ENCODE measurements around the gene ZNF215.
"Not testable (repeated sequence)": the region's sequence is repeated elsewhere in the genome, so short reads cannot be mapped to it uniquely, and the experiment has no call there.

The ZNF215 gene

DNA sequence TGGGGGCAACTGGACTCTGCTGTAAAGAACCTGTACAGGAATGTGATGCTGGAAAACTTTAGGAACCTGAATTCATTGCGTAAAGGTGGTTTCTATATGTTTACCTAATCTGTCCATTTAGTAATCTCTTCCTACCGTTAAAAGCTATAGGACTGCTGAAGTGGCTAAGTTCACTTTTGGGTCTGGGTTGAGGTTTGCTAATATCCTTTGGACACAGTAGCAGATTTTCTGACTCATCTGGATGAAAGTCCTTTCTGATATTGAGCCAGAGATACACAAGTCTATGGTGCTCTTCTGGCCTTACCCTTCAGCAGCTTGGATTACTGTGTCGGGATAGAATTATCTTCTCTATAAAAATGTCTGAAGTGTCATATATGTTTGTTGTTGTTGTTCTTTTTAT lies 16.9 kb downstream of the ZNF215 start:
- no peak for DNase-seq

DNA sequence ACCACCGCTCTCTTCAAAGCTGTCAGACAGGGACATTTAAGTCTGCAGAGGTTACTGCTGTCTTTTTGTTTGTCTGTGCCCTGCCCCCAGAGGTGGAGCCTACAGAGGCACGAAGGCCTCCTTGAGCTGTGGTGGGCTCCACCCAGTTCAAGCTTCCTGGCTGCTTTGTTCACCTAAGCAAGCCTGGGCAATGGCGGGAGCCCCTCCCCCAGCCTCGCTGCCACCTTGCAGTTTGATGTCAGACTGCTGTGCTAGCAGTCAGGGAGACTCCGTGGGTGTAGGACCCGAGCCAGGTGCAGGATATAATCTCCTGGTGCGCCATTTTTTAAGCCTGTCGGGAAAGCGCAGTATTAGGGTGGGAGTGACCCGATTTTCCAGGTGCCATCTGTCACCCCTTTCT lies 28.0 kb downstream of the ZNF215 start:
- DNase-seq: not testable (repeated sequence)

DNA sequence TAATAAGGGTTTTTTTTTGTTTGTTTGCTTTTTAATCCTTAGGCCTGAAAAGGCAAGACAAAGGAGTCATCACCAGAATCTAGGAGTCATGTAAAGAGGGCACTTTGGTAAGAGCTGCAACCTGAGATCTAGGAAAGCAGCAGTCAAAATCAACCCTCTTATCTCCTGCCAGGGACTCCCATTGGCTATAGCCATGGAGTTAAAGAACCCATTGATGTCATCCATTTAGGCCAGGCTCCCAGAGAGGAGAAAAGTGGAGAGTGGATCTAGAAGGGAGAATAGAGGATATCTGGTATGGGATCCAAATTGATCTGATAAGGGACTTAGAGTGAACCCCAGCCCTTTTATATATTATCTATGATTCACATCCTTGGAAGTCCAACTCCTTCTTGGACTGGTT lies 35.9 kb downstream of the ZNF215 start:
- no peak for DNase-seq

DNA sequence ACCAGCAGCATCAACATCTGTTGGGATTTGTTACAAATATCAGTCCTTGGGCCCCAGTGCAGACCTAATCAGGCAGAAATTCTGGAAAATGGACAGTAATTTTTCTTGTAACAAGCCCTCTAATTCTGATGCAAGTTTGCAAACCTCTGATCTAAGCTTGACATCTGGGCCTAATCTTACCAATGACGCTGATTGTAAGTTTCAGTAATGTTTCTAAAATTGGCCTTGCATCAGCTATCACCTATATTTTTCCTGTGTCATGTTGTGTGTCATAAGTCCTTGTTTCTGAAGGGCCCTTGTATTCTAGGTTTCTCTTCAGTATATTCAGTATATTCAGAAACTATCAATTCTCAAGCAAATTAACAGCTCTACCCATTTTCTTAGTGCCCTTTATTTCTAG lies 36.4 kb downstream of the ZNF215 start:
- DNase-seq: no peak

DNA sequence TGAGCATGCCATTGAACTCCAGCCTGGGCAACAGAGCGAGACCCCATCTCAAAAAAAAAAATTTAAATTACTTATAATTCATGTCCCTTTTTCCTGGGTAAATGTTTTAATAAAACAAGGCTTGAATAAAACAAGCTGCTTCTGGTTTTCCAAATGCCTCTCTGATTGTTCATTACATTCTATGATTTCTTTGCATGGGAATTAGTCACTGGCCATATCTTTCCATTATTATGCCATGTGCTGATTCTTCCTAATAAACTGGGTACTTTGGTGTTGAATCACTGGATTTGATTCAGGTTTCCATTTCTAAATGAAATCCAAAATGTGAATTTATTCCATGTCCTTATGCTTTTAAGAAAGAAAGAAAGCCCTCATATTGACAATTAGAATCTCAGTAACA lies 42.6 kb downstream of the ZNF215 start:
- no peak for DNase-seq

DNA sequence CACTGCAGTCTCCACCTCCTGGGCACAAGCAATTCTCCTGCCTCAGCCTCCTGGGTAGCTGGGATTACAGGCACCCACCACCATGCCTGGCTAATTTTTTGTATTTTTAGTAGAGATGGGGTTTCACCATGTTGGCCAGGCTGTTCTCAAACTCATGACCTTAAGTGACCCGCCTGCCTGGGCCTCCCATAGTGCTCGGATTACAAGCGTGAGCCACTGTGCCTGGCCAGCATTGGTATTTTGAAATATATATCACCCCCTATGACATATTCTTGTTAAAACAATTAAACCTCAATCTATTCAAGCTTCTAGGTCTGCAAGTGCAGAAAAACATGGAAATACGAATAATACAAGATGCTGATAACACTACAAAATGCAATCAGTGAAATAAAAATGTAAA lies 43.6 kb downstream of the ZNF215 start:
- not testable (repeated sequence) for DNase-seq

DNA sequence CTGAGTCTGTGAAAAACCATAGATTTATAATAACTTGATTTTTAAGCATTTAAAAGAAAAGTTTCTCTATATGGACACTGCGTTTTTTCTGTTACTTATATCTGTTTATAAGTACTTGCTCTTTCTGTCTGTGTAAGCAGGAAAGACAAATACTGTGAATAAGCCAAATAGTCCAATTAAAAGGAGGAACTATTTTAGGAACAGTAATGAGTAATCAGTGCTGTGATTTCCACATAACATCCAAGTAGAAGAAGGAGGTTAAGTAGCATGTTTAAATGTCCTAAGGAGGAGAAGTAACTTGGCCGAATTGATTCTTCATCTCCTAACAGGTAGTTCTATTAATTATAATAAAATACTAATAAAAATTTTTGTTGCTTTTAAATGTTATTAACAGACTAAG lies 53.1 kb downstream of the ZNF215 start:
- DNase-seq: no peak

DNA sequence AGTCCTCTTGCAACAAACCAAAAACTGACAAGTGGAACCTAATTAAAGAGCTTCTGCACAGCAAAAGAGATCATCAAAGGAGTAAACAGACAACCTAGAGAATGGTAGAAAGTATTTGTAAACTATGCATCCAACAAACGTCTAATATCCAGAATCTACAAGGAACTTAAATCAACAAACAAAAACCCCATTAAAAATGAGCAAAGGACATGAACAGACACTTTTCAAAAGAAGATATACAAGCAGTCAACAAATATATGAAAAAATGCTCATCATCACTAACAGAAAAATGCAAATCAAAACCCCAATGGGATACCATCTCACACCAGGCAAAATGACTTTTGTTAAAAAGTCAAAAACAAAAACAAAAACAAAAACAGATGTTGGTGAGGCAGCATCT lies 60.3 kb downstream of the ZNF215 start:
- no peak for DNase-seq

DNA sequence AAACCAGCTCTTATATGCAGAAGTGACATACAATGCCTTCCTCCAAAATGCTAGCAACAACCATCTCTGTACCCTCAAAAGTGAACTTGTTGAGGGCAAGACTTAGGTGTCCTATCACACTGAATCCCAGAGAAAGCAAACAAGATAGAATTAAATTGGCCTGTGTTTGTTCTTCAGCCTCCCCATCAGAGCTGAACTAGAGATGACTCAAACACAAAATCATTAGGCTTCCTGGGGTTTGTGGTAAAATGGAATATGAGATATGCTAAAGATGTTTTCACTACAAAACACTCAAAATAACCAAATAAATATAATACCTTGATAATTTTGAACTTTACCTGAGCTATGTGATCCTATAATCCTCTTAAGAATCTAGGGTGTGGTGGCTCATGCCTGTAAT lies 62.3 kb downstream of the ZNF215 start:
- no peak for DNase-seq

DNA sequence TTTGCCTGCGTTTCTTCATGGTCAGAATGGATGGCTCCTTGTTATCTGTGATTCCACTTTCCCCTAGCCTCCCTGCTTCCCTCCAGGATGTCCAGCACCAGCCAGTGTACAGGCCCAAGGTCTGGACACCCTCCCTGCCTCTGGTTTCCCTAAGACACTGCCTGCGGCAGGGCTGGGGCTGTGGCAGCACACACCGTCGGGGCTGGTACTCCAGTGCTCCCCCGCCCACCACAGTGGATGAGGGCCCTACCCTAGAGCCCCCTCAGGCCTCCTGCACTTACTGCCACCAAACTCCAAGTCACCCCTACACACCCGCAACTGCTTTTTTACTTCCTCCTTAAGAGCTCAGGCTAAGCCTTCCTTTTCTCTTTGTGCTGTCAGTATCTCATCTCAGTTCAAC lies 65.0 kb downstream of the ZNF215 start:
- no peak for DNase-seq

DNA sequence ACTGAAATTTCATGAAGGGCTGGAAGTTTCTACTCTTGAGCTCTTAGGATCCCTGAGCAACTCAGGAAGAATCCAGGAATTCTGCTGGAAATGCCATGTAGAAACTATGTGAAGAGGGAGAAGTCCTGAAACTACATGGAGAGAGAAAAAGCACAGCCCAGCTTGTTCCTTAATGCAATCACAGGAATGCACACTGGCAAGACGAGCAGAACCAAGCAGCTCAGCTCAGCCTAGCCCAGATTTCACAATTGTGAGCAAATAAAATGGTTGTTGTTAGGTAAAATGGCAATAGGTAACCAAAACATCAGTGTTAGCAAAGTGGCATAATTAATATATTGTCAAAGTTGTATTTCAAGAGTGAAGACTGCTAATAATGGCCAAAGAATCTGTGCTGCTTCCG lies 65.8 kb downstream of the ZNF215 start:
- no peak for DNase-seq

DNA sequence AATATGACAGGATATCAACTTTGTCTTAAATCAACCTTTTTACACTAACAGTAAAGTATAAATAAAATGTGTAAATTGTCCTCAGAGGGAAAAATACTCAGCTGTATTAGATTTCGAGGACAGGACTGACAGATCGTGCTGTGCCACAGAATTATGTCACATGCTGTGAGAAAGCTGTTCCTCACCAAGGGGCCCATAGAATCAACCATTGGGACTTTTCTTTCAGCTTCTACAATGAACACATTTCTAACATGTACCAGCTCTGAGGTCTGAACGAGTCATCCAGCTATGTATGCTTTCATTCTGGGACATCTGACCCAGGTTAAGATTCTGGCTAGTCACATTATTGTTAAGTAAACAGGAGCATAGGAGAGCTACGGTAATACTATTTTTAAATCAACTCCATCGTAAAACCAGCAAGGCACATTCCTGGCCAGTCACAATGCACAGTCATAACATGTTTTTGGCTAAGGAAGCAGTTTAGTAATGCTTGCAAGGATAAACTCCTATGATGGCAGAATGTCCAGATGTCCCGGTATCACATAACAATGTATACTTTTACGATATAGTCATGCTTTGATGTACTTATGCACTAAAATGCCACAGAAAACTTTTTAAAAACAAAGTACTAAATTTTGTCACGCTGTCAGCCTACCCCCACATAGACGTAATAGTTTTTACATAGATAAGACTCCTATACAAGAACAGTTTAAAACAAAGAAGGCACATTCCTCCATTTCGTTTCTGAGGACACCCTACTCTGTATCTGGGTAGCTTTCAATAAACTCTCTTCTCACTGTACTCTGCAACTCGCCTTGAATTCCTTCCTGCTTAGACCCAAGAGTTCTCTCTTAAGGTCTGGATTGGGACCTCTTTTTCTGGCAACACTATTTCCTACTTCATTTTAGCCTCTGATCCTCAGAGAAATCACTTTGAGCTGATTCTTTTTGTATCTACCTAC lies 66.5 kb downstream of the ZNF215 start:
- no peak for DNase-seq

DNA sequence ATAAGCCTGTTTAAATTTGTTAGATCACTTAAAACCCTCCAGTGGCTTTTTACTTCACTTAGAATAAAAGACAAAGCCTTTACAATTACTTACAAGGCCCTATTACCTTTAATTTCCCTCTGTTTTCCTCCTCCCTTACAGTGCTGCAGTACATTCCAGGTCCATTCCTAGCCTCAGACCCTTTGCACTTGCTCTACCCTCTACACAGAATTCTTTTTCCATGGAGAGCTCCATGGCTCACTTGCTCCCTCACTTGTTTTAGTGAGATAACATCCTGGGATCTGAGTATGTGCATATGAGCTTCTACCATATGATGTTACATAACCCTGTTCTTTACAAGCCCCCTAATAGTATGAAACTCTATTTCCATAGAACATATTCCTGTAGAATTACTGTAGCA lies 69.5 kb downstream of the ZNF215 start:
- DNase-seq: no peak

DNA sequence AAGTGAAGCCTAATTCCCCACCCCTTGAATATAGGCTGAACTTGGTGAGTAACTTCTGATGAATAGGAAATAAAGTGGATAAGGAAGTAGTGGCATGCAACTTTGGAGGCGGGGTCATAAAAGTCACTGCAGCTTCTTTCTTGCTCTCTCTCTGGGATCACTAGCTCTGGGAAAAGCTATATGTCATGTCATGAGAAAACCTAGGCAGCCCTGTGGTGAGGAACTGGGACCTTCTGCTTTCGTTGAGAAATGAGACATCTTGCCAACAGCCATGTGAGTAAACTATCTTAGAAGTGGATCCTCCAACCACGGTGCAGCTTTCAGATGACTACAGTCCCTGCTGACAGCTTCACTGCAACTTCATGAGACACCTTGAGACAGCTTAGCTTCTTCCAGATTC lies 78.3 kb downstream of the ZNF215 start:
- no peak for DNase-seq
